MM.1S (cell line): ENCODE data around the gene KSR2.

Source experiments
- DNase-seq: peaks from one replicate; pipeline ENCODE4 v3.0.0-alpha.2; 2015
- H2AFZ ChIP-seq: fragments of 300-600 bp; sonication (generic); 2 replicates; pipeline ENCODE4 v1.6.0; 2016; ENCODE audit warnings: antibody characterized with exemption, low read length
- H3F3A ChIP-seq: fragments of 300-600 bp; sonication (generic); 2 replicates; pipeline ENCODE4 v1.6.1; 2016; ENCODE audit warnings: mild to moderate bottlenecking, antibody characterized with exemption, low read length, moderate library complexity, mixed read lengths; ENCODE audit not compliant: insufficient read depth
- H3K27ac ChIP-seq: fragments of 300-600 bp; sonication (generic); 2 replicates; pipeline ENCODE4 v1.5.1; 2016; ENCODE audit warnings: mild to moderate bottlenecking, low read length
- H3K27me3 ChIP-seq: fragments of 300-600 bp; sonication (generic); replicated peaks from 2 replicates; pipeline ENCODE4 v1.6.0; 2016; ENCODE audit warnings: low read length; ENCODE audit not compliant: insufficient read depth
- H3K36me3 ChIP-seq: fragments of 300-600 bp; sonication (generic); replicated peaks from 2 replicates; pipeline ENCODE4 v1.6.1; 2016; ENCODE audit warnings: mild to moderate bottlenecking, low read length, mixed read lengths; ENCODE audit not compliant: insufficient read depth
- H3K4me1 ChIP-seq: fragments of 300-600 bp; sonication (generic); 2 replicates; pipeline ENCODE4 v1.6.1; 2016; ENCODE audit warnings: low read length, mixed read lengths
- H3K4me2 ChIP-seq: fragments of 300-600 bp; sonication (generic); 2 replicates; pipeline ENCODE4 v1.6.0; 2016; ENCODE audit warnings: low read depth, low read length
- H3K4me3 ChIP-seq: fragments of 300-600 bp; sonication (generic); 2 replicates; pipeline ENCODE4 v1.5.1; 2016; ENCODE audit warnings: low read length, mixed read lengths
- H3K79me2 ChIP-seq: fragments of 300-600 bp; sonication (generic); 2 replicates; pipeline ENCODE4 v1.6.1; 2016; ENCODE audit warnings: mixed run types, low read length, mixed read lengths
- H3K9ac ChIP-seq: fragments of 300-600 bp; sonication (generic); 2 replicates; pipeline ENCODE4 v1.6.1; 2016; ENCODE audit warnings: low read length, mixed read lengths
- H3K9me2 ChIP-seq: fragments of 300-600 bp; sonication (generic); replicated peaks from 2 replicates; pipeline ENCODE4 v1.6.1; 2016; ENCODE audit warnings: mild to moderate bottlenecking, low read length, mixed read lengths; ENCODE audit not compliant: insufficient read depth
- H3K9me3 ChIP-seq: fragments of 300-600 bp; sonication (generic); replicated peaks from 2 replicates; pipeline ENCODE4 v1.6.1; 2016; ENCODE audit warnings: mild to moderate bottlenecking, low read length, mixed read lengths; ENCODE audit not compliant: insufficient read depth
- H4K20me1 ChIP-seq: fragments of 300-600 bp; sonication (generic); 2 replicates; pipeline ENCODE4 v1.6.1; 2016; ENCODE audit warnings: mild to moderate bottlenecking, low read length, moderate library complexity, mixed read lengths; ENCODE audit not compliant: insufficient read depth
- EZH2 ChIP-seq: fragments of 300-600 bp; sonication (generic); optimal IDR thresholded peaks from 2 replicates; pipeline ENCODE3; 2017; ENCODE audit warnings: low read depth, mild to moderate bottlenecking, antibody characterized with exemption, low read length, mixed read lengths
- EZH2phosphoT487 ChIP-seq: fragments of 300-600 bp; sonication (generic); IDR thresholded peaks from 2 replicates; pipeline ENCODE4 v1.6.1; 2018; ENCODE audit warnings: antibody characterized with exemption, low read length
- TF ChIP-seq, protein P1 (sequence below): fragments of 300-600 bp; sonication (generic); IDR thresholded peaks from 2 replicates; pipeline ENCODE4 v1.5.1; 2016; ENCODE audit warnings: antibody characterized with exemption, low read length, mixed read lengths

Gene KSR2

DNA sequence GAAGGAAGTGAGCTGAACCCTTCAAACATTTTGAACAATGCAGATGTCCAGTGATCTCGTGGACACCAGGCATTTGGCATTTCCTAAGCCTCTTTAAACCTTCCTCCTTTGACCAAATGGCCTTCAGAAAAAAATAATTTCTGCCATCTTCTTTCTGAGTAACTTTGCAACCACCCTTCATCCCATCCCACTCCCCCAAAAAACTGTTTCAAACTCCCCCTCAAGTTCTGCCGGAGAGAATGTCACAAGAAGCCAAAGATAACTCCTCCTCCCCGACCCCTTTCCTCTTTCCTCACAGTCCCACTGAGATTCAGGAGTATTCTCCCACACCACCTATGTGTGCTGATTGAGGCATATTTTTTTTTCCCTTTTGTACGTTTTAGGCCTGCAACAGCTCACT lies 1.7 kb downstream of the KSR2 start:
- H4K20me1 ChIP-seq = no peaks in the 10 kb centered on the region
- no peaks in the 10 kb centered on the region for H3K4me1 ChIP-seq
- no peak overlapping the region for H3K27ac ChIP-seq
- H3K27me3 ChIP-seq = no peaks in the 10 kb centered on the region
- no peak overlapping the region for H3K4me3 ChIP-seq
- no peak overlapping the region for H2AFZ ChIP-seq
- no peaks in the 10 kb centered on the region for H3K9me3 ChIP-seq
- no peaks in the 10 kb centered on the region for H3K9me2 ChIP-seq
- TF ChIP-seq EZH2 (no peak), EZH2phosphoT487 (no peak)
- TF ChIP-seq, protein P1, sequence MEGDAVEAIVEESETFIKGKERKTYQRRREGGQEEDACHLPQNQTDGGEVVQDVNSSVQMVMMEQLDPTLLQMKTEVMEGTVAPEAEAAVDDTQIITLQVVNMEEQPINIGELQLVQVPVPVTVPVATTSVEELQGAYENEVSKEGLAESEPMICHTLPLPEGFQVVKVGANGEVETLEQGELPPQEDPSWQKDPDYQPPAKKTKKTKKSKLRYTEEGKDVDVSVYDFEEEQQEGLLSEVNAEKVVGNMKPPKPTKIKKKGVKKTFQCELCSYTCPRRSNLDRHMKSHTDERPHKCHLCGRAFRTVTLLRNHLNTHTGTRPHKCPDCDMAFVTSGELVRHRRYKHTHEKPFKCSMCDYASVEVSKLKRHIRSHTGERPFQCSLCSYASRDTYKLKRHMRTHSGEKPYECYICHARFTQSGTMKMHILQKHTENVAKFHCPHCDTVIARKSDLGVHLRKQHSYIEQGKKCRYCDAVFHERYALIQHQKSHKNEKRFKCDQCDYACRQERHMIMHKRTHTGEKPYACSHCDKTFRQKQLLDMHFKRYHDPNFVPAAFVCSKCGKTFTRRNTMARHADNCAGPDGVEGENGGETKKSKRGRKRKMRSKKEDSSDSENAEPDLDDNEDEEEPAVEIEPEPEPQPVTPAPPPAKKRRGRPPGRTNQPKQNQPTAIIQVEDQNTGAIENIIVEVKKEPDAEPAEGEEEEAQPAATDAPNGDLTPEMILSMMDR = no peak
- no peak overlapping the region for H3K4me2 ChIP-seq
- no peaks in the 10 kb centered on the region for H3F3A ChIP-seq
- no peak overlapping the region for H3K9ac ChIP-seq
- H3K79me2 ChIP-seq = no peaks in the 10 kb centered on the region
- DNase-seq = no peak
- H3K36me3 ChIP-seq = no peaks in the 10 kb centered on the region

DNA sequence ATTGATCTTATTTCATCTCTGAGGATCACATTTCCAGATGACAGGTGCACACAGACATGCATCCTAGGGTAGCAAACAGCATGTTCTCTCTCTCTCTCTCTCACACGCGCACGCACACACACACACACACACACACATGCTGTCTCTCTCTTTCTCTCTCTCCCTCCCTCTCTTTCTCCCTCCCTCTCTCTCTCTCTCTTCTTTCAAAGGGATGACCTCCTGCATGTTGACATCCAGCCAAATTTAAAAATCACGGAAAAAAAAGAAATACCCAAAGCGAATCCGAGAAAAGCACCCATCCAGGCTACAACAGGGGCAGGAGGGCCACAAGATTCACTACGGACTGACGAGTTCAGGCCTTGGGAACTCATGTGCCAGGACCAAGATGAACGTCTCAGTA lies 2.3 kb downstream of the KSR2 start:
- no peaks in the 10 kb centered on the region for H4K20me1 ChIP-seq
- no peak for DNase-seq
- H3K4me2 ChIP-seq = no peak overlapping the region
- H3K27me3 ChIP-seq = no peaks in the 10 kb centered on the region
- H3K36me3 ChIP-seq = no peaks in the 10 kb centered on the region
- H3K79me2 ChIP-seq = no peaks in the 10 kb centered on the region
- no peak overlapping the region for H2AFZ ChIP-seq
- H3K4me3 ChIP-seq = no peak overlapping the region
- no peaks in the 10 kb centered on the region for H3K4me1 ChIP-seq
- H3K9ac ChIP-seq = no peak overlapping the region
- H3F3A ChIP-seq = no peaks in the 10 kb centered on the region
- no peak overlapping the region for H3K27ac ChIP-seq
- H3K9me2 ChIP-seq = no peaks in the 10 kb centered on the region
- H3K9me3 ChIP-seq = no peaks in the 10 kb centered on the region
- TF ChIP-seq EZH2phosphoT487 = no peak
- no peak for TF ChIP-seq EZH2
- TF ChIP-seq, protein P1 = no peak

DNA sequence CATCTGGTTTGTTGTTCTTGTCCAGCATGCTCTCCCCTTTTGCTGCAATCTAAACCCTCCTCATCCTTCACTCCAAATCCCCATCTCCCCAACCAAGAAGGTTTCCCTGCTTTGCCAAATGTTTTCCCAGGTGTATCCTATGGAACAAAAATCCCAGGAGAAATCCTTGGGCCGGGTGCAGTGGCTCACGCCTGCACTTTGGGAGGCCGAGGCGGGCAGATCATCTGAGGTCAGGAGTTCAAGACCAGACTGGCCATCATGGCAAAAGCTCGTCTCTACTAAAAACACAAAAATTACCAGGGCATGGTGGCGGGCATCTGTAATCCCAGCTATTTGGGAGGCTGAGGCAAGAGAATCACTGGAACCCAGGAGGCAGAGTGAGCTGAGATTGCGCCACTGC lies 5.0 kb downstream of the KSR2 start:
- Histone ChIP-seq H3K27me3 (no peaks in the 10 kb centered on the region), H4K20me1 (no peaks in the 10 kb centered on the region), H3K36me3 (no peaks in the 10 kb centered on the region), H3K4me1 (no peaks in the 10 kb centered on the region), H3K9me3 (no peaks in the 10 kb centered on the region), H3K4me2 (no peak overlapping the region), H3K4me3 (no peak overlapping the region), H3K9ac (no peak overlapping the region), H3K9me2 (no peaks in the 10 kb centered on the region), H3K79me2 (no peaks in the 10 kb centered on the region), H3K27ac (no peak overlapping the region), H2AFZ (no peak overlapping the region), H3F3A (no peaks in the 10 kb centered on the region)
- DNase-seq = no peak
- TF ChIP-seq, protein P1 = no peak
- no peak for TF ChIP-seq EZH2
- no peak for TF ChIP-seq EZH2phosphoT487
